ENCODE results near the gene SAT2.

Gene SAT2

DNA sequence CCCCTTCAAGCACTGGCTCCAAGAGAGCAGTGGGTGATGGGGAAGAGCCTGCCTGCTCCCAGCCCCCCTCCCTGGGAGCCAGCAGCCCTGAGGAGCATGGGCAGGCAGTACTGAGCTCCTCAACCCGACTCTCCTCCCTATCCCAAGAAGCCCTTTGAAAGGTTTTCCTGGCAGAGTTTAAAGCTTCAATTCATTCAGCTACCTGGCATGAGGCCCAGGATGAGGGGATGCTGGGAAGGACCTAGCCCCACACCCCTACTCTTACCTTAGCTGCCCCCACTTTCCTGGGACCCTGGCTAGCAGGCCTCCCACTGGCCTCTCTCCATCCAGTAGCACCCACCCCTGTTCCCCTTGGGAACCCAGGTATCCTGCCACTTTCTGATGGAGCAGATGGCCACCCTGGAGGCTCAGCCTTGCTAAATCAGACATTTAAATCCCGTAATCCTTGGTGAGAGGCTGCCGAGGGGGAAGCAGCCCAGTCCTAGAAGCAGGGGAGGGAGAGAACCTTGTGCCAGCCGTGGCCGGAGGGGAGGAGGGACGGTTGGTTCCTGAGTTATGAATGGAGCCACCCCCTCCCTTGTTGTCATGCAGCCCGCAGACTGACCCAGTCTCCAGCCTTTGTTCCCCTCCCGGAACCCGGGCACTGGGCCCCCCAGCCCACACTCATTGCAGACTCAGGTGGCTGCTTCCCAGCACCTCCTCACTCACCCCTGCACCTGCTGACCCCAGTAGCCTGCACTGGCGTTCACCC is 40.2 kb upstream of the SAT2 start:
- TF ChIP-seq, protein P1, sequence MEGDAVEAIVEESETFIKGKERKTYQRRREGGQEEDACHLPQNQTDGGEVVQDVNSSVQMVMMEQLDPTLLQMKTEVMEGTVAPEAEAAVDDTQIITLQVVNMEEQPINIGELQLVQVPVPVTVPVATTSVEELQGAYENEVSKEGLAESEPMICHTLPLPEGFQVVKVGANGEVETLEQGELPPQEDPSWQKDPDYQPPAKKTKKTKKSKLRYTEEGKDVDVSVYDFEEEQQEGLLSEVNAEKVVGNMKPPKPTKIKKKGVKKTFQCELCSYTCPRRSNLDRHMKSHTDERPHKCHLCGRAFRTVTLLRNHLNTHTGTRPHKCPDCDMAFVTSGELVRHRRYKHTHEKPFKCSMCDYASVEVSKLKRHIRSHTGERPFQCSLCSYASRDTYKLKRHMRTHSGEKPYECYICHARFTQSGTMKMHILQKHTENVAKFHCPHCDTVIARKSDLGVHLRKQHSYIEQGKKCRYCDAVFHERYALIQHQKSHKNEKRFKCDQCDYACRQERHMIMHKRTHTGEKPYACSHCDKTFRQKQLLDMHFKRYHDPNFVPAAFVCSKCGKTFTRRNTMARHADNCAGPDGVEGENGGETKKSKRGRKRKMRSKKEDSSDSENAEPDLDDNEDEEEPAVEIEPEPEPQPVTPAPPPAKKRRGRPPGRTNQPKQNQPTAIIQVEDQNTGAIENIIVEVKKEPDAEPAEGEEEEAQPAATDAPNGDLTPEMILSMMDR (IDR thresholded peaks at IDR 0.05), result no peak
- H3K9me3 Mint-ChIP-seq, result no peaks in the 10 kb centered on the region
- H3K27me3 Mint-ChIP-seq (ENCODE audit: low read depth, poor library complexity), result no peaks in the 10 kb centered on the region
- no peak overlapping the region for H3K4me3 Mint-ChIP-seq
- no peak for DNase-seq
- H3K4me1 Mint-ChIP-seq, result no peaks in the 10 kb centered on the region
- H3K36me3 Mint-ChIP-seq (ENCODE audit: low read depth), result peaks cover 51% of the 10 kb centered on the region
- H3K27ac Mint-ChIP-seq, result no peak overlapping the region

GRCh38 chr17:7656958-7657609 is 29.5 kb upstream of the SAT2 start:
- Mint-ChIP-seq H3K27ac (peak overlapping the region; percentile 80), H3K9me3 (no peaks in the 10 kb centered on the region), H3K36me3 (ENCODE audit: low read depth) (peaks cover 36% of the 10 kb centered on the region), H3K27me3 (ENCODE audit: low read depth, poor library complexity) (peaks cover 17% of the 10 kb centered on the region), H3K4me1 (peaks cover 52% of the 10 kb centered on the region), H3K4me3 (peak overlapping the region; percentile 39)
- DNase-seq, result peak; percentile 73
- TF ChIP-seq, protein P1 (IDR thresholded peaks at IDR 0.05), result peak; percentile 8

- DNase-seq, result no peak
- H3K4me3 Mint-ChIP-seq, result no peak overlapping the region
- peaks cover 21% of the 10 kb centered on the region for H3K27me3 Mint-ChIP-seq (ENCODE audit: low read depth, poor library complexity)
- TF ChIP-seq, protein P1 (IDR thresholded peaks at IDR 0.05), result no peak
- peaks cover 36% of the 10 kb centered on the region for H3K36me3 Mint-ChIP-seq (ENCODE audit: low read depth)
- H3K9me3 Mint-ChIP-seq, result no peaks in the 10 kb centered on the region
- peaks cover 58% of the 10 kb centered on the region for H3K4me1 Mint-ChIP-seq
- H3K27ac Mint-ChIP-seq, result no peak overlapping the region
Measured at GRCh38 chr17:7655541-7655840, 27.9 kb upstream of the SAT2 start.

DNA sequence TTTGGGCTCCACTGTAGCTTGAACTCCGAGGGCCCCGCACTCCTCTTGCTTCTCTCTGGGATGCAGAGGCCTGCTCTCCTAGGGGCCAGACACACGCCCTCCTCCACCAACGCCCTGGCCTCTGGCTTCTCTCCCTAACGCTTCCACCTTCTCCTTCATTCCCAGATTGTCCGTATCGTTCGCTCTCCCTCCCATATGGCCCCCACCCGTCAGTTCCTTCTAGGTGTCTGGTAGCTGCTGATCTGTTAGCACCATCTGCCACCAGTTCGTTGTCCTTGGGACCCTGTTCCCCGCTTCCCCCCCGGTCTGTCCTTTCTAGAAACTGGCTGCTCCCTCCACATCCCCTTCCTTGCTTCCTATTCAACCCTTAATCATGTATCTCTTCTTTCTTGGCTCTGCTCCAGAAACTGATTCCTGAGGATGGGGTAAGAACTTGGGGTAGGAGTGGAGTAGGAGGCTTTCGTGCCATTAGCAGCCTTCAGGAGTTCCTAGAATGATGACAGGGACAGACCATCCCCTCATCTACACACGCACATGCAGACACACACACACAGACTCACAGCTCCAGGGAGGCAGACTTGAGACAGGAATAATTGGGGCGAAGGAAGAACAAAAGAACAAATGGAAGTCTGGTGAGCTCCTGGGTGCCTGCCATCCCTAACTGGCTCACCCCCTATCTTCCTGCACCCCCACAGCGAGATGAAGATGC is 27.4 kb upstream of the SAT2 start:
- peaks cover 24% of the 10 kb centered on the region for H3K27me3 Mint-ChIP-seq (ENCODE audit: low read depth, poor library complexity)
- no peaks in the 10 kb centered on the region for H3K9me3 Mint-ChIP-seq
- peaks cover 36% of the 10 kb centered on the region for H3K36me3 Mint-ChIP-seq (ENCODE audit: low read depth)
- peak overlapping the region; percentile 34 for H3K27ac Mint-ChIP-seq
- no peak for DNase-seq
- peaks cover 63% of the 10 kb centered on the region for H3K4me1 Mint-ChIP-seq
- H3K4me3 Mint-ChIP-seq, result no peak overlapping the region
- TF ChIP-seq, protein P1 (IDR thresholded peaks at IDR 0.05), result no peak

- Mint-ChIP-seq H3K4me3 (peak overlapping the region; percentile 85), H3K4me1 (peaks cover 61% of the 10 kb centered on the region)
Measured at GRCh38 chr17:7652388-7653356, 25.1 kb upstream of the SAT2 start.

More at GRCh38 chr17:7652388-7653356, 25.1 kb upstream of the SAT2 start:
- Mint-ChIP-seq H3K27me3 (ENCODE audit: low read depth, poor library complexity) (peaks cover 36% of the 10 kb centered on the region), H3K9me3 (no peaks in the 10 kb centered on the region), H3K36me3 (ENCODE audit: low read depth) (peaks cover 31% of the 10 kb centered on the region), H3K27ac (no peak overlapping the region)
- TF ChIP-seq, protein P1 (IDR thresholded peaks at IDR 0.05), result no peak
- DNase-seq, result no peak
